HepG2 (cell line): Measurements from ENCODE around the gene C7orf57. TPM values are rescaled to one million over a fixed set of nuclear protein-coding genes. Genes with fewer than 3 reads are reported as not detected.
"Not testable (repeated sequence)": the region's sequence is repeated elsewhere in the genome, so short reads cannot be mapped to it uniquely, and the experiment has no call there.

Experiments
- ISL2 ChIP-seq: sonication (generic); formaldehyde crosslinking; IDR thresholded peaks from 2 replicates; pipeline ENCODE4 v1.5.0; 2020; ENCODE audit warnings: missing genetic modification reagents
- KDM6A ChIP-seq: IDR thresholded peaks from 2 replicates; pipeline ENCODE4 v1.6.1; 2016; ENCODE audit warnings: low read depth
- KLF16 ChIP-seq, 2 experiments: sonication (generic) in 1 of 2; formaldehyde crosslinking in 1 of 2; IDR thresholded peaks; 2 replicates each; pipeline versions ENCODE4 v1.6.1 to v1.8.0; 2016 to 2023; ENCODE audit warnings: missing genetic modification reagents in 2 of 2, missing compliant biosample characterization in 1 of 2
- MIXL1 ChIP-seq: IDR thresholded peaks from 2 replicates; pipeline ENCODE4 v1.6.1; 2016
- NCOA2 ChIP-seq: sonication (generic); formaldehyde crosslinking; IDR thresholded peaks from 2 replicates; pipeline ENCODE4 v1.8.0; 2022; ENCODE audit warnings: inconsistent platforms
- NR2F1 ChIP-seq, 2 experiments: fragments of 450-650 bp in 1 of 2; formaldehyde crosslinking in 1 of 2; IDR thresholded peaks; 2 replicates each; pipeline versions ENCODE4 v1.5.0 to v1.6.1; 2016 to 2020; ENCODE audit warnings: mild to moderate bottlenecking in 1 of 2, missing compliant biosample characterization in 1 of 2, missing genetic modification reagents in 1 of 2, moderate library complexity in 1 of 2
- PPARG ChIP-seq: conservative IDR thresholded peaks from 2 replicates; pipeline ENCODE4 v1.6.1; 2016; ENCODE audit warnings: missing biosample characterization, missing genetic modification reagents
- SAP130 ChIP-seq: IDR thresholded peaks from 2 replicates; pipeline ENCODE4 v1.6.1; 2016; ENCODE audit warnings: low read depth
- SIX1 ChIP-seq: sonication (generic); formaldehyde crosslinking; IDR thresholded peaks from 2 replicates; pipeline ENCODE4 v1.4.0; 2020; ENCODE audit warnings: missing genetic modification reagents, borderline replicate concordance
- SOX6 ChIP-seq, 2 experiments: fragments of 450-650 bp in 1 of 2; sonication (generic) in 1 of 2; formaldehyde crosslinking in 1 of 2; IDR thresholded peaks; 2 replicates each; pipeline versions ENCODE4 v1.4.0 to v1.6.1; 2017 to 2020; ENCODE audit warnings: antibody characterized with exemption in 1 of 2, mild to moderate bottlenecking in 1 of 2, missing genetic modification reagents in 1 of 2
- SP5 ChIP-seq: IDR thresholded peaks from 2 replicates; pipeline ENCODE4 v1.6.1; 2016; ENCODE audit warnings: low read depth, borderline replicate concordance
- TBX2 ChIP-seq: sonication (generic); formaldehyde crosslinking; IDR thresholded peaks from 2 replicates; pipeline ENCODE4 v1.5.0; 2020; ENCODE audit warnings: missing genetic modification reagents, mild to moderate bottlenecking, borderline replicate concordance
- TEAD3 ChIP-seq: optimal IDR thresholded peaks from 2 replicates; pipeline ENCODE3; 2016; ENCODE audit warnings: borderline replicate concordance
- THAP11 ChIP-seq: IDR thresholded peaks from 2 replicates; pipeline ENCODE4 v1.6.1; 2016; ENCODE audit warnings: missing biosample characterization, missing genetic modification reagents
- ZNF292 ChIP-seq: sonication (generic); formaldehyde crosslinking; IDR thresholded peaks from 2 replicates; pipeline ENCODE4 v1.8.1; 2022; ENCODE audit warnings: mild to moderate bottlenecking, low read depth, missing genetic modification reagents, borderline replicate concordance
- polyA plus RNA-seq, 8 experiments: library from polyadenylated mRNA; depleted of rRNA in 3 of 8; stranded (reverse) in 7 of 8; unstranded in 1 of 8; fragments of >200 nt; fragmentation: Illumina TruSeq in 4 of 8; extraction: Trizol in 4 of 8; gene quantifications; 2 replicates each; pipeline versions ENCODE4 v1.2.1 to v1.2.3, GENCODE V29; 2011 to 2016; ENCODE audit warnings: low read depth in 4 of 8, missing spikeins in 1 of 8, mixed read lengths in 1 of 8; ENCODE audit not compliant: insufficient read depth in 1 of 8
- total RNA-seq, 5 experiments: library from RNA; depleted of rRNA; stranded (reverse); fragments of >200 nt; fragmentation: Illumina TruSeq; extraction: Trizol; gene quantifications; 2 replicates each; pipeline ENCODE4 v1.2.3, GENCODE V29; 2016; ENCODE audit warnings: low read depth in 1 of 5
- TF ChIP-seq, protein P1 (sequence below): IDR thresholded peaks from 2 replicates; pipeline ENCODE4 v1.4.0; 2020; ENCODE audit warnings: mild to moderate bottlenecking, missing genetic modification reagents
- TF ChIP-seq, protein P2 (sequence below): sonication (generic); formaldehyde crosslinking; conservative IDR thresholded peaks from 2 replicates; pipeline ENCODE4 v1.4.0; 2020; ENCODE audit warnings: mild to moderate bottlenecking, missing genetic modification reagents, moderate library complexity
- TF ChIP-seq, protein P3 (sequence below): sonication (generic); formaldehyde crosslinking; IDR thresholded peaks from 2 replicates; pipeline ENCODE4 v1.4.0; 2020; ENCODE audit warnings: missing genetic modification reagents

C7orf57 gene
- total and polyA plus RNA-seq, 2 of the 13 experiments (the other 11 are each of a cell fraction or from before 2014, with no cell fraction given) = not detected

DNA sequence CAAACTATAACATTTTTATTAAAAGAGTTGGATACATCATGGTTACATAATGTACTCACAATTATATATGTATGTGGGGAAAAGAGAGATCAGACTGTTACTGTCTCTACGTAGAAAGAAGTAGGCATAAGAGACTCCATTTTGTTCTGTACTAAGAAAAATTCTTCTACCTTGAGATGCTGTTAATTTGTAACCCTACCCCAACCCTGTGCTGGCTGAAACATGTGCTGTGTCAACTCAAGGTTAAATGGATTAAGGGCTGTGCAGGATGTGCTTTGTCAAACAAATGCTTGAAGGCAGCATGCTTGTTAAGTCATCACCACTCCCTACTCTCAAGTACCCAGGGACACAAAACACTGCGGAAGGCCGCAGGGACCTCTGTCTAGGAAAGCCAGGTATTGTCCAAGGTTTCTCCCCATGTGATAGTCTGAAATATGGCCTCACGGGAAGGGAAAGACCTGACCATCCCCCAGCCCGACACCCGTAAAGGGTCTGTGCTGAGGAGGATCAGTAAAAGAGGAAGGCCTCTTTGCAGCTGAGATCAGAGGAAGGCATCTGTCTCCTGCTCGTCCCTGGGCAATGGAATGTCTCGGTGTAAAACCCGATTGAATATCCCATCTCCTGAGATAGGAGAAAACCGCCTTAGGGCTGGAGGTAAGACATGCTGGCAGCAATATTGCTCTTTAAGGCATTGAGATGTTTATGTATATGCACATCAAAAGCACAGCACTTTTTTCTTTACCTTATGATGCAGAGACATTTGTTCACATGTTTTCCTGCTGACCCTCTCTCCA, 45.5 kb upstream of the C7orf57 start (continued):
- TF ChIP-seq TBX2 (CRISPR knock-in tag) = peak; percentile 53; the same call in 1 of the 2 replicates
- TF ChIP-seq THAP11 (CRISPR knock-in tag) = peak; percentile 30; the same call in 1 of the 2 replicates
- TF ChIP-seq TEAD3 (CRISPR knock-in tag) = peak; percentile 65
- TF ChIP-seq, protein P1, sequence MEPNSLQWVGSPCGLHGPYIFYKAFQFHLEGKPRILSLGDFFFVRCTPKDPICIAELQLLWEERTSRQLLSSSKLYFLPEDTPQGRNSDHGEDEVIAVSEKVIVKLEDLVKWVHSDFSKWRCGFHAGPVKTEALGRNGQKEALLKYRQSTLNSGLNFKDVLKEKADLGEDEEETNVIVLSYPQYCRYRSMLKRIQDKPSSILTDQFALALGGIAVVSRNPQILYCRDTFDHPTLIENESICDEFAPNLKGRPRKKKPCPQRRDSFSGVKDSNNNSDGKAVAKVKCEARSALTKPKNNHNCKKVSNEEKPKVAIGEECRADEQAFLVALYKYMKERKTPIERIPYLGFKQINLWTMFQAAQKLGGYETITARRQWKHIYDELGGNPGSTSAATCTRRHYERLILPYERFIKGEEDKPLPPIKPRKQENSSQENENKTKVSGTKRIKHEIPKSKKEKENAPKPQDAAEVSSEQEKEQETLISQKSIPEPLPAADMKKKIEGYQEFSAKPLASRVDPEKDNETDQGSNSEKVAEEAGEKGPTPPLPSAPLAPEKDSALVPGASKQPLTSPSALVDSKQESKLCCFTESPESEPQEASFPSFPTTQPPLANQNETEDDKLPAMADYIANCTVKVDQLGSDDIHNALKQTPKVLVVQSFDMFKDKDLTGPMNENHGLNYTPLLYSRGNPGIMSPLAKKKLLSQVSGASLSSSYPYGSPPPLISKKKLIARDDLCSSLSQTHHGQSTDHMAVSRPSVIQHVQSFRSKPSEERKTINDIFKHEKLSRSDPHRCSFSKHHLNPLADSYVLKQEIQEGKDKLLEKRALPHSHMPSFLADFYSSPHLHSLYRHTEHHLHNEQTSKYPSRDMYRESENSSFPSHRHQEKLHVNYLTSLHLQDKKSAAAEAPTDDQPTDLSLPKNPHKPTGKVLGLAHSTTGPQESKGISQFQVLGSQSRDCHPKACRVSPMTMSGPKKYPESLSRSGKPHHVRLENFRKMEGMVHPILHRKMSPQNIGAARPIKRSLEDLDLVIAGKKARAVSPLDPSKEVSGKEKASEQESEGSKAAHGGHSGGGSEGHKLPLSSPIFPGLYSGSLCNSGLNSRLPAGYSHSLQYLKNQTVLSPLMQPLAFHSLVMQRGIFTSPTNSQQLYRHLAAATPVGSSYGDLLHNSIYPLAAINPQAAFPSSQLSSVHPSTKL (CRISPR knock-in tag) = peak; percentile 95
- TF ChIP-seq PPARG (CRISPR knock-in tag) = peak; percentile 36; the same call in 1 of the 2 replicates
- TF ChIP-seq ISL2 (CRISPR knock-in tag) = 0 out of 2 replicates have a peak, but pooled peaks have one; percentile 19
- peak; percentile 74; the same call in 1 of the 2 replicates for TF ChIP-seq SIX1
- TF ChIP-seq MIXL1 (CRISPR knock-in tag) = peak; percentile 97
- not testable (repeated sequence) for TF ChIP-seq SOX6 (IDR thresholded peaks at IDR 0.05)
- peak; percentile 80 for TF ChIP-seq SOX6 (CRISPR knock-in tag; IDR thresholded peaks at IDR 0.05)
- TF ChIP-seq SP5 (CRISPR knock-in tag) = peak; percentile 47; the same call in 1 of the 2 replicates
- TF ChIP-seq ZNF292 (CRISPR knock-in tag) = peak; percentile 33; the same call in 1 of the 2 replicates
- TF ChIP-seq, protein P2, sequence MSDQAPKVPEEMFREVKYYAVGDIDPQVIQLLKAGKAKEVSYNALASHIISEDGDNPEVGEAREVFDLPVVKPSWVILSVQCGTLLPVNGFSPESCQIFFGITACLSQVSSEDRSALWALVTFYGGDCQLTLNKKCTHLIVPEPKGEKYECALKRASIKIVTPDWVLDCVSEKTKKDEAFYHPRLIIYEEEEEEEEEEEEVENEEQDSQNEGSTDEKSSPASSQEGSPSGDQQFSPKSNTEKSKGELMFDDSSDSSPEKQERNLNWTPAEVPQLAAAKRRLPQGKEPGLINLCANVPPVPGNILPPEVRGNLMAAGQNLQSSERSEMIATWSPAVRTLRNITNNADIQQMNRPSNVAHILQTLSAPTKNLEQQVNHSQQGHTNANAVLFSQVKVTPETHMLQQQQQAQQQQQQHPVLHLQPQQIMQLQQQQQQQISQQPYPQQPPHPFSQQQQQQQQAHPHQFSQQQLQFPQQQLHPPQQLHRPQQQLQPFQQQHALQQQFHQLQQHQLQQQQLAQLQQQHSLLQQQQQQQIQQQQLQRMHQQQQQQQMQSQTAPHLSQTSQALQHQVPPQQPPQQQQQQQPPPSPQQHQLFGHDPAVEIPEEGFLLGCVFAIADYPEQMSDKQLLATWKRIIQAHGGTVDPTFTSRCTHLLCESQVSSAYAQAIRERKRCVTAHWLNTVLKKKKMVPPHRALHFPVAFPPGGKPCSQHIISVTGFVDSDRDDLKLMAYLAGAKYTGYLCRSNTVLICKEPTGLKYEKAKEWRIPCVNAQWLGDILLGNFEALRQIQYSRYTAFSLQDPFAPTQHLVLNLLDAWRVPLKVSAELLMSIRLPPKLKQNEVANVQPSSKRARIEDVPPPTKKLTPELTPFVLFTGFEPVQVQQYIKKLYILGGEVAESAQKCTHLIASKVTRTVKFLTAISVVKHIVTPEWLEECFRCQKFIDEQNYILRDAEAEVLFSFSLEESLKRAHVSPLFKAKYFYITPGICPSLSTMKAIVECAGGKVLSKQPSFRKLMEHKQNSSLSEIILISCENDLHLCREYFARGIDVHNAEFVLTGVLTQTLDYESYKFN (CRISPR knock-in tag) = peak; percentile 72
- TF ChIP-seq NR2F1 (CRISPR knock-in tag; IDR thresholded peaks at IDR 0.05) = peak in 1 of 2 experiments; percentile 36; a peak in 1 of 4 replicates
- TF ChIP-seq KDM6A (CRISPR knock-in tag) = 0 out of 2 replicates have a peak, but pooled peaks have one; percentile 13
- TF ChIP-seq NCOA2 (CRISPR knock-in tag) = peak; percentile 68; the same call in 1 of the 2 replicates
- TF ChIP-seq, protein P3, sequence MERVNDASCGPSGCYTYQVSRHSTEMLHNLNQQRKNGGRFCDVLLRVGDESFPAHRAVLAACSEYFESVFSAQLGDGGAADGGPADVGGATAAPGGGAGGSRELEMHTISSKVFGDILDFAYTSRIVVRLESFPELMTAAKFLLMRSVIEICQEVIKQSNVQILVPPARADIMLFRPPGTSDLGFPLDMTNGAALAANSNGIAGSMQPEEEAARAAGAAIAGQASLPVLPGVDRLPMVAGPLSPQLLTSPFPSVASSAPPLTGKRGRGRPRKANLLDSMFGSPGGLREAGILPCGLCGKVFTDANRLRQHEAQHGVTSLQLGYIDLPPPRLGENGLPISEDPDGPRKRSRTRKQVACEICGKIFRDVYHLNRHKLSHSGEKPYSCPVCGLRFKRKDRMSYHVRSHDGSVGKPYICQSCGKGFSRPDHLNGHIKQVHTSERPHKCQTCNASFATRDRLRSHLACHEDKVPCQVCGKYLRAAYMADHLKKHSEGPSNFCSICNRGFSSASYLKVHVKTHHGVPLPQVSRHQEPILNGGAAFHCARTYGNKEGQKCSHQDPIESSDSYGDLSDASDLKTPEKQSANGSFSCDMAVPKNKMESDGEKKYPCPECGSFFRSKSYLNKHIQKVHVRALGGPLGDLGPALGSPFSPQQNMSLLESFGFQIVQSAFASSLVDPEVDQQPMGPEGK (CRISPR knock-in tag) = peak; percentile 43; the same call in 1 of the 2 replicates
- TF ChIP-seq SAP130 (CRISPR knock-in tag) = peak; percentile 80
- 0 out of 4 replicates have a peak, but pooled peaks of 1 of the 2 experiments have one; percentile 21 for TF ChIP-seq KLF16 (CRISPR knock-in tag; IDR thresholded peaks at IDR 0.05)
